Measurements from ENCODE around the gene FASN. TPM values are rescaled to one million over a fixed set of nuclear protein-coding genes. Genes with fewer than 3 reads are reported as not detected.

FASN gene
- polyA plus RNA-seq, 1 donor: 34.3 TPM

GRCh38 chr17:82058230-82058854 is 39.7 kb downstream of the FASN start:
- no peak for DNase-seq

- no peak for DNase-seq
Measured at GRCh38 chr17:82056729-82057621, 41.1 kb downstream of the FASN start.

- no peak for DNase-seq
Measured at GRCh38 chr17:82055965-82056728, 41.9 kb downstream of the FASN start.

GRCh38 chr17:82055023-82055964 is 42.7 kb downstream of the FASN start:
- no peak for DNase-seq

GRCh38 chr17:82054351-82055022 is 43.5 kb downstream of the FASN start:
- DNase-seq: no peak

- no peak for DNase-seq
Measured at GRCh38 chr17:82053556-82054263, 44.3 kb downstream of the FASN start.

GRCh38 chr17:82053130-82053529 is 44.9 kb downstream of the FASN start:
- DNase-seq: no peak

GRCh38 chr17:82052638-82053059 is 45.4 kb downstream of the FASN start:
- DNase-seq: no peak

GRCh38 chr17:82051776-82052637 is 46.0 kb downstream of the FASN start, which contains the start of the genes GPS1 and RFNG:
Gene GPS1 (plus strand): TSS chr17:82051898. CDS start chr17:82051932, 34 bp downstream.
Gene RFNG (minus strand): TSS chr17:82051811. CDS start chr17:82051766, 45 bp downstream.
- DNase-seq: no peak

GRCh38 chr17:82050761-82051641 is 47.0 kb downstream of the FASN start:
- DNase-seq: no peak

- no peak for DNase-seq
Measured at GRCh38 chr17:82050152-82050760, 47.8 kb downstream of the FASN start.

GRCh38 chr17:82049521-82049971 is 48.5 kb downstream of the FASN start:
- DNase-seq: no peak

GRCh38 chr17:82049106-82049505 is 48.9 kb downstream of the FASN start:
- no peak for DNase-seq

- no peak for DNase-seq
Measured at GRCh38 chr17:82048571-82048971, 49.5 kb downstream of the FASN start.

- DNase-seq: no peak
Measured at GRCh38 chr17:82047914-82048570, 50.0 kb downstream of the FASN start.

- DNase-seq: no peak
Measured at GRCh38 chr17:82047379-82047778, 50.7 kb downstream of the FASN start.

- no peak for DNase-seq
Measured at GRCh38 chr17:82046903-82047302, 51.1 kb downstream of the FASN start.
